ENCODE results near the gene NAV3. TPM values are rescaled to one million over a fixed set of nuclear protein-coding genes. Genes with fewer than 3 reads are reported as not detected.

NAV3 gene
- total and polyA plus RNA-seq, 9 of the 15 experiments (the other 6 are each of a cell fraction or from before 2014, with no cell fraction given): 0.04 TPM; not detected in 8

- Histone ChIP-seq H3K27ac (ENCODE audit: extremely low read depth, low read depth, low read length) (no peak overlapping the region), H3K79me2 (ENCODE audit: control insufficient read depth, insufficient read depth, low read length) (no peaks in the 10 kb centered on the region), H3K27me3 (ENCODE audit: control insufficient read depth in 2 of 2, insufficient read depth in 2 of 2, low read length in 2 of 2) (no peaks in the 10 kb centered on the region), H3K4me2 (ENCODE audit: insufficient read depth, low read length) (no peak overlapping the region), H2AFZ (ENCODE audit: low read depth, low read length) (no peak overlapping the region), H3K4me3 (no peak overlapping the region), H3K4me1 (replicated peaks in 1 of 2; ENCODE audit: control insufficient read depth in 2 of 2, insufficient read depth in 2 of 2, low read length in 2 of 2) (no peaks in the 10 kb centered on the region), H3K36me3 (ENCODE audit: control insufficient read depth, insufficient read depth, low read length) (no peaks in the 10 kb centered on the region), H3K9me3 (replicated peaks; ENCODE audit: control insufficient read depth, insufficient read depth, low read depth, low read length) (no peaks in the 10 kb centered on the region), H3K9ac (ENCODE audit: insufficient read depth in 1 of 2, low read depth in 2 of 2, low read length in 2 of 2) (no peak overlapping the region), H3K9me1 (ENCODE audit: control insufficient read depth, insufficient read depth, low read length) (no peaks in the 10 kb centered on the region), H4K20me1 (replicated peaks; ENCODE audit: control insufficient read depth, insufficient read depth, low read length) (no peaks in the 10 kb centered on the region)
- ATAC-seq (no peak), FAIRE-seq (no peak), DNase-seq (ENCODE audit: extremely low read depth in 1 of 4, low spot score in 3 of 4) (no peak)
- ChIA-PET CTCF (ENCODE audit: low intra/inter-chr PET ratio) (no interaction called here), POLR2A (no interaction called here)
- TF ChIP-seq GTF2E2 (tag; IDR thresholded peaks at IDR 0.05) (no peak), ZNF24 (IDR thresholded peaks at IDR 0.05) (no peak), ZC3H8 (IDR thresholded peaks at IDR 0.05) (no peak), ATF7 (IDR thresholded peaks at IDR 0.05) (no peak), ZNF512 (tag; IDR thresholded peaks at IDR 0.05) (no peak), ZEB2 (IDR thresholded peaks at IDR 0.05) (no peak)
- TF ChIP-seq, protein P1, sequence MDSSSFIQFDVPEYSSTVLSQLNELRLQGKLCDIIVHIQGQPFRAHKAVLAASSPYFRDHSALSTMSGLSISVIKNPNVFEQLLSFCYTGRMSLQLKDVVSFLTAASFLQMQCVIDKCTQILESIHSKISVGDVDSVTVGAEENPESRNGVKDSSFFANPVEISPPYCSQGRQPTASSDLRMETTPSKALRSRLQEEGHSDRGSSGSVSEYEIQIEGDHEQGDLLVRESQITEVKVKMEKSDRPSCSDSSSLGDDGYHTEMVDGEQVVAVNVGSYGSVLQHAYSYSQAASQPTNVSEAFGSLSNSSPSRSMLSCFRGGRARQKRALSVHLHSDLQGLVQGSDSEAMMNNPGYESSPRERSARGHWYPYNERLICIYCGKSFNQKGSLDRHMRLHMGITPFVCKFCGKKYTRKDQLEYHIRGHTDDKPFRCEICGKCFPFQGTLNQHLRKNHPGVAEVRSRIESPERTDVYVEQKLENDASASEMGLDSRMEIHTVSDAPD (CRISPR knock-in tag; IDR thresholded peaks at IDR 0.05): no peak
- 0% methylated on average over 4 of the region's 4 CpGs for WGBS (ENCODE audit: insufficient coverage, low coverage, missing lambda C conversion rate)
- intact Hi-C loops (cut with micrococcal nuclease) (no loop called here), in situ Hi-C loops (cut with MboI) (no loop called here)
- BruUV-seq (replicated peaks): no TSS peak
Observed at GRCh38 chr12:78038986-78039385, 208.3 kb downstream of the NAV3 start.
